GM23338 (cell line): Measurements from ENCODE around the gene NRXN2.

ENCODE experiments used
- CREB1 ChIP-seq: fragments of 250-450 bp; sonication (Bioruptor Pico); IDR thresholded peaks from 2 replicates; pipeline ENCODE4 v1.5.0; 2020; ENCODE audit warnings: low read depth, mild to moderate bottlenecking, moderate library complexity
- EZH2phosphoT487 ChIP-seq: fragments of 200-600 bp; sonication (generic); IDR thresholded peaks from one replicate; pipeline ENCODE4 v1.8.1; 2018; ENCODE audit warnings: antibody characterized with exemption; ENCODE audit not compliant: unreplicated experiment
- NANOG ChIP-seq: IDR thresholded peaks from 2 replicates; pipeline ENCODE4 v1.6.1; 2016; ENCODE audit warnings: antibody characterized with exemption, borderline replicate concordance
- POLR2AphosphoS5 ChIP-seq: IDR thresholded peaks from 2 replicates; pipeline ENCODE4 v1.6.1; 2016; ENCODE audit warnings: antibody characterized with exemption, low read depth
- TF ChIP-seq, protein P1 (sequence below), 2 experiments: fragments of 200-600 bp in 1 of 2; sonication (generic) in 1 of 2; conservative IDR thresholded peaks; 2 replicates each; pipeline versions ENCODE4 v1.5.1 to v1.6.1; 2016 to 2017; ENCODE audit warnings: antibody characterized with exemption in 2 of 2, low read depth in 2 of 2, mild to moderate bottlenecking in 2 of 2, moderate library complexity in 1 of 2

DNA sequence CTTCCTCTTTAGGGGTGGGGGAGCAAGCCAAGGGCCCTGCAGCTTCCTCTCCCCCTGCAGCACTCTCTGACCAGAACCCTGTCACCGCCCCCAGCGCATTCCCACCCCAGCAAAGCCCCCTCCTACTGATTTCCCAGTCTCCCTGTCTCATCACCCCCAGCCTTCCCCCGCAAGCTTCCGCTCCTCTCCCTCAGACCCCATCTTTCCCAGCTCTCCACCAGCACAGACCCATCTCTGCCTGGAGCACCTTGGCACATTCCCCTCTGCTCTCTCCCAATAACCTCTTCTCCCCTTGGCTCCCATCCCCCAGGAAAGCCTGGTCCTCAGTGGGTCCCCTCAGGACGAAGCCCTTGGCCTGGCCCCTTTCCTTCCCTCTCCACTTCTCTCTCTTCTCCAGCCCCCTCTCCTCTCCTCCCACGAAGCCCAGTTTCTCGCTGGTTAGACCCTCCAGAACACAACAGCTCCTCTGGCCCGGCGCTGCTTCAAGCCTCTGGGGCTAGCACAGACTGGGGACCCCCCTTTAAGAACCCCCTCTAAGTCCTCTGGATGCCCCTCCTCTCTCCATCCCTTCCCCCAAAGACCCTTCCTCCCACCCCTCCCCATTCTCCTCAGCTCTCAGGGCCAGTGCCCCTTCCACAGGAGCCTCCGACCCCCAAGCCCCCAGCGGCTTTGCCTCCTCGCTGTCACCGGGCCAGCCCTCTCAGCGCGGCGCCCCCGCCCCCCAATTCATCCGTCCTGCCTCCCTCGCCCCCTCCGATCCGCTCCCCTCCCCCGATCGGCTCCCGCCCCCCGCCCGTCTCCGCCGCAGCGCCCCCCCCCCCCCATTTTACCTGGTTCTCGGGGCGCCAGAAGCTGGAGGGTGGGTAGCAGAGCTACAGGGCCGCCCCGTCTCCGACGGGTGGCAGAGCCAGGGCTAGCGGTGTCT lies 594 bp downstream of the NRXN2 start:
- TF ChIP-seq, protein P1, sequence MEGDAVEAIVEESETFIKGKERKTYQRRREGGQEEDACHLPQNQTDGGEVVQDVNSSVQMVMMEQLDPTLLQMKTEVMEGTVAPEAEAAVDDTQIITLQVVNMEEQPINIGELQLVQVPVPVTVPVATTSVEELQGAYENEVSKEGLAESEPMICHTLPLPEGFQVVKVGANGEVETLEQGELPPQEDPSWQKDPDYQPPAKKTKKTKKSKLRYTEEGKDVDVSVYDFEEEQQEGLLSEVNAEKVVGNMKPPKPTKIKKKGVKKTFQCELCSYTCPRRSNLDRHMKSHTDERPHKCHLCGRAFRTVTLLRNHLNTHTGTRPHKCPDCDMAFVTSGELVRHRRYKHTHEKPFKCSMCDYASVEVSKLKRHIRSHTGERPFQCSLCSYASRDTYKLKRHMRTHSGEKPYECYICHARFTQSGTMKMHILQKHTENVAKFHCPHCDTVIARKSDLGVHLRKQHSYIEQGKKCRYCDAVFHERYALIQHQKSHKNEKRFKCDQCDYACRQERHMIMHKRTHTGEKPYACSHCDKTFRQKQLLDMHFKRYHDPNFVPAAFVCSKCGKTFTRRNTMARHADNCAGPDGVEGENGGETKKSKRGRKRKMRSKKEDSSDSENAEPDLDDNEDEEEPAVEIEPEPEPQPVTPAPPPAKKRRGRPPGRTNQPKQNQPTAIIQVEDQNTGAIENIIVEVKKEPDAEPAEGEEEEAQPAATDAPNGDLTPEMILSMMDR (conservative IDR thresholded peaks at IDR 0.05; ENCODE audit: low read depth in 2 of 2) = no peak
- no peak for TF ChIP-seq EZH2phosphoT487
- no peak for TF ChIP-seq POLR2AphosphoS5
- no peak for TF ChIP-seq NANOG
- no peak for TF ChIP-seq CREB1 (CRISPR knock-in tag)
